ENCODE measurements around the gene FLVCR1. TPM values are rescaled to one million over a fixed set of nuclear protein-coding genes. Genes with fewer than 3 reads are reported as not detected.

Gene FLVCR1
- total RNA-seq, 2 donors from 2014 or later: 9.1 to 11.4 TPM

DNA sequence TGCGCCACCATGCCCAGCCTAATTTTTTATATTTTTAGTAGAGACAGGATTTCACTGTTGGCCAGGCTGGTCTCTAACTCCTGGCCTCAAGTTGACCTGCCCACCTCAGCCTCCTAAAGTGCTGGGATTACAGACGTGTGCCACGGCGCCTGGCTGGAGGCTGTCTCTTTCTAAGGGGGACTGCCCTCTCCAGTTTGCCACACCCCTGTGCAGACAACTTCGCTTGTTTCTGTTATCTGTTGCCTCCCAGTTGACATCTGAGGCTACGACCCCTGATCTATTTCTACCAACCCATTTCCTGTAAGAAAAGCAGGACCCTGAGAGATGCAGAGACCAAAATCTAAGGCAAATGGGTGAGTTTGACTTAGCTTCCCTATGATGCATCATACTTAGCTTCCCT lies 68.3 kb downstream of the FLVCR1 start:
- ATAC-seq (no peak), DNase-seq (ENCODE audit: low spot score in 2 of 2) (no peak)
- no peaks in the 10 kb centered on the region for H3K36me3 Mint-ChIP-seq
- H3K27ac Mint-ChIP-seq: no peak overlapping the region
- H3K9me3 Mint-ChIP-seq: no peaks in the 10 kb centered on the region

DNA sequence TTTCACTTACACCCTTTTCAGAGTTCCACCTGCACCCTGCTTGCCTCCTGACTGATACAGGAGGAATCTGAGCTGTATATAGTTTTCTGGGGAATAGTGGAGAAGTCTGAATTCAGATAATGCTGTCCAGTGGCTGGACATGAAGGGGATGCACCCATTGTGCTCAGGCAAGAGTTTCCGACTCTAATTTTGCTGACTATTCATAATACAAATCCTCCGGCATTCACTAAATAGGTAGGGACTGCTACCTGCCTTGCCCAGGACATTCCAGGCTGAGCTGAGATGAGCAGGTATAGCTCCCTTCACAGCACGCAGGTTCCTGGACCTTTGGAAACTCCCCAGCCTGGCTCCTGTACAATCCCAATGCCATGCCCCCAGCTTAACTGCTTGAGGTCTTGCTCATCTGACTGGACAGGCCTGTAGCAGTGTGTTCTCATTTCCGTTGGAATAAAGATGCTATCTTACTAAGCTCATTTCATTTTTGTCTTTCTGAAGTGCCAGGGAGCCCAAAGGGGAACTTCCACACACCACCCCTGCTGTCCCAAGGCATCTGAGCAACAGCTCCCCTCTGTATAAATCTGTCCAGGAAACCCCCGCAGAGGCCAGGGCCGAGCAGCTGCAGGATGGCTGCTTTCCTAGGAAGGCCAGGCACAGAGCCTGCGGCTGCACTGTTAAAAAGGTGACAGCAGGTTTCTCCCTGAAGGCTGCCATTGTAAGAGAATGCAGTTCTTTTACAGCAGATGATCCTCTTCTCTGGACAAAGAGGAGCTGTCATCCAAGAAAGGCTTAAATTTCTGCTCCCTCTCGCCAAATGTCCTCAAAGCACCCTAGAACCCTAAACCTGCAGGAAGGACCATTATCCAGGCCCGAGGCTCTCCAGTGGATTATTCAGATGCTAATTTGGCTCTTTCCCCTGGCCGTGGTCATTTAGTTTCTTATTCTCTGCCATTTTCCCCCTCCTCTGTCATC lies 70.5 kb downstream of the FLVCR1 start:
- no peaks in the 10 kb centered on the region for H3K9me3 Mint-ChIP-seq
- ATAC-seq (no peak), DNase-seq (ENCODE audit: low spot score in 2 of 2) (no peak)
- no peak overlapping the region for H3K27ac Mint-ChIP-seq
- H3K36me3 Mint-ChIP-seq: no peaks in the 10 kb centered on the region

DNA sequence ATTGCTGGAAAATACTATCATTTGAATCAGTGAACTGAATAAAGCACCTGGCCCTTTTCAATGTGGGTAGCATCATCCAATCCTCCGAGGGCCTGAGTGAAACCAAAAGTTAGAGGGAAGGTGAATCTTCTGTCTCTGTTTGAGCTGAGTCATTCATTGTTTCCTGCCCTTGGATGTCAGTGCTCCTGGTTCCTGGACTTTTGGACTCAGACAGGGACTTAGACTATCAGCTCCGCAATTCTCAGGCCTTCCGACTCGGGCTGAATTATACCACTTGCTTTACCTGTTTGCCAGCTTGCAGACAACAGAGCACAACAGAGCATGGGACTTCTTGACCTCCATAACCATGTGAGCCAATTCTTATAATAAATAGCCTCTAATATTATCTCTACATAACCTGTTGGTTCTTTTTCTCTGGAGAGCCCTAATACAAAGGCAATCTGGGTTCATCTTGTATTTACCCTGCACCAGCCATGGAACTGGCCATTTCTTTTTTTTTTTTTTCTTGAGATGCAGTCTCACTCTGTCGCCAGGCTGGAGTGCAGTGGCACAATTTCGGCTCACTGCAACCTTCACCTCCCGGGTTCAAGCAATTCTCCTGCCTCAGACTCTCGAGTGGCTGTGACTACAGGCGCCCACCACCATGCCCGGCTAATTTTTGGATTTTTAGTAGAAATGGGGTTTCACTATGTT lies 73.1 kb downstream of the FLVCR1 start:
- Mint-ChIP-seq H3K9me3 (no peaks in the 10 kb centered on the region), H3K36me3 (no peaks in the 10 kb centered on the region), H3K27ac (no peak overlapping the region)
- ATAC-seq: no peak
- no peak for DNase-seq (ENCODE audit: low spot score in 2 of 2)

DNA sequence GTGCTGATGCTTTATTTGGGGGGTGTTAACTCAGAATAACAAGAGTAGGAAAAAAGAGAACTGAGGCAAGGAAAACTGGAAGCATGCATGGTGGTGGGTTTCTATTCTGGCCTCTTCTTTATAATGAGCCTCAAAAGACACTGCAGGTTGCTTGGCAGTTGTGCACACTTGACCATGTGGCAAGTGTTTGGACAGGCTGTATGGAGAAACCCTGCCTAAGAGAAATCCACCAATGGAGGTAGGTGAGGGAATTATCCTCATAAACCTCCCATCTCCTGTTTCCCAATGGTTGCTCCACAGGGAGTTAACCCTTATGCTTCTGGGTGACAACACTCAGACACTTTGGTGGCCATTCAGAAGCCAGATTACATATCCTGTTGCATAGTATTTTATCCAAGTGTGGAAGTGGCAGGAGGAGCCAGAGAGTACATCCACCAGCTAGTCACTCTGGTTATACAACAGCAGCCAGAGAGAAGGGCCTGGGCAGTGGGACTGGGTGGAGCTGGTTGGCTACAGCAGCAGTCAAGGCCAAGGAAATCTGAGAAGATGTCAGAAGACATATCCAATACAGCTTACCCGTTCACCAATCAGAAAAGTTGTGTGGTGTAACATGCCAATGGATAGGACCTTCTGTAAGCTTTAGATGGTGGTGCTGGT lies 75.9 kb downstream of the FLVCR1 start:
- no peaks in the 10 kb centered on the region for H3K9me3 Mint-ChIP-seq
- no peaks in the 10 kb centered on the region for H3K36me3 Mint-ChIP-seq
- no peak overlapping the region for H3K27ac Mint-ChIP-seq
- DNase-seq (ENCODE audit: low spot score in 2 of 2) (no peak), ATAC-seq (no peak)

DNA sequence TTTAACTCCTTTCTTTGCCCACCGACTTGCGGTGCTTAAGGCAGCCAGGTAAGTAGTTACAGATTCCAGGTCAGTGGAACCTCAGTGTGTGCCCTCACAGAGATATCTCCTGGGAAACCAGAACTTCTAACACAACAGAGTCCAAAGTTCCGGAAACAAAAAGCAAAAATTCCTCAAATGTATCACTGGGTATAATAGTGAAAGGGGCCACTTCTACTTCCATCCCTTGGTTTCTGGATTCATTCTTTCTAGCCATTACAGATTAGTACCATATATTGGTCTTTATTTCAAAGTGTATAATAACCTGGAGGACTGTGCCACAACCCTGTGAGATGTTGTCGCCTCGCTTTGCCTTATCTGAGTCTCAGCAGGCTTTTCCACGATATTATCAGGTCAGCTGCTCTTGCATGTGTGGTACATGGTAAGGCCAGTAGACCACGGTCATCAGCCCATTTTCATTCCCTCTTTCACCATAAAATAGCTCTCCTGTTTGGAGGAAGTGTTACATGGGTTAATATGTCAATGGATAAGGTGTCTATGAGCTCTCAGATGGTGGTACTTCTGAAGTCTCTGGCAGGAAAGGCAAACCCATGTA lies 77.4 kb downstream of the FLVCR1 start:
- Mint-ChIP-seq H3K9me3 (no peaks in the 10 kb centered on the region), H3K36me3 (no peaks in the 10 kb centered on the region), H3K27ac (no peak overlapping the region)
- ATAC-seq (no peak), DNase-seq (ENCODE audit: low spot score in 2 of 2) (no peak)

DNA sequence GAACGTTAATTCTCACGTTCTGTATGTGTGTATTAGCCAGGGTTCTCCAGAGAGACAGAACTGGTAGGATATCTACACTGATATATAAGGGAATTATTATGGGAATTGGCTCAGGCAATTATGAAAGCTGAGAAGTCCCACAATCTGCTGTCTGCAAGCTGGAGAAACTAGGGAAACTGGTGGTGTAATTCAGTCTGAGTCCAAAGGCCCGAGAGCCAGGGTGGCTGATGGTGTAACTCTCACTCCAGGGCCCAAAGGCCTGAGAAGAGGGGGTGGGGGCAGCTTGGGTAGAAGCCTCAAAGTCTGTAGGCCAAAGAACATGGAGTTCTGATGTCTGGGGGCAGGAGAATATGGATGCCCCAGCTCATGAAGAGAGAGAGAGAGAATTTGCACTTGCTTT lies 79.0 kb downstream of the FLVCR1 start:
- Mint-ChIP-seq H3K36me3 (peaks cover 0 to 7% of the 10 kb centered on the region in 2 donors), H3K9me3 (peaks cover 0 to 6% of the 10 kb centered on the region in 2 donors), H3K27ac (no peak overlapping the region)
- ATAC-seq (no peak), DNase-seq (ENCODE audit: low spot score in 2 of 2) (no peak)

DNA sequence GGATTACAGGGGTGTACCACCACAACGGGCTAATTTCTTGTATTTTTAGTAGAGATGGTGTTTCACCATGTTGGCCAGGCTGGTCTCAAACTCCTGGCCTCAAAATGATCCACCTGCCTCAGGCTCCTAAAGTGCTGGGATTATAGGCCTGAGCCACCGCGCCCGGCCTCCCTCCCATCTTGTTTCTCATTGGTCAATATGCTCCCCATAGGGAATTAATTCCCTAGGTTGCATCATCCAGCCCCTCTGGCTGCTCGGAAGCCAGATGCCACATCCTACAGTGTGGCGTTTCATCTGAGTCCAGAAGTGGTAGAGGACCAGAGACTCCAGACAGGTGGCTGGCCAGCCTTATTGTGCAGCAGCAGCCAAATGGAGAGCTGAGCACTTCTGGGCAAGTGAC lies 80.8 kb downstream of the FLVCR1 start:
- Mint-ChIP-seq H3K27ac (no peak overlapping the region), H3K9me3 (peaks cover 0 to 6% of the 10 kb centered on the region in 2 donors), H3K36me3 (peaks cover 0 to 7% of the 10 kb centered on the region in 2 donors)
- DNase-seq (ENCODE audit: low spot score in 2 of 2): no peak
- ATAC-seq: no peak

DNA sequence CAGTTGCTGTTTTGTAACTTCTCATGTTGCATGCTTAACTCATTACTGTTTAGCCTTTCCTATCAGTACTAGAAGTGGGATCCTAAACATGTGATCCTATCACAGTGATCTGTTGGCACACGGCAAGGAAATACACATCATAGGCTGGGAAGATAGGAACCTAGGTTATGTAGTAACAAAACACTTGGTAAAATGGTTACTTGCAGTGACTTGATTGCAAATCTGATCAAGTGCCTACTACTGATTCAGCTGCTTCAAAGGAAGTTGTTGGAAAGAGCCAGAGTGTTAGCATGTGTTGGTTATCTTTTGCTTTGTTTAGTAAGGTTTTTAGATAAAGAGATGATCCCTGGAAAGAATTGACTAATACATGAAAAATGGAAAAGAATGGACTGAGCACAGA lies 83.4 kb downstream of the FLVCR1 start:
- Mint-ChIP-seq H3K27ac (no peak overlapping the region), H3K36me3 (peaks cover 0 to 7% of the 10 kb centered on the region in 2 donors), H3K9me3 (peaks cover 0 to 6% of the 10 kb centered on the region in 2 donors)
- DNase-seq (ENCODE audit: low spot score in 2 of 2) (no peak), ATAC-seq (no peak)

DNA sequence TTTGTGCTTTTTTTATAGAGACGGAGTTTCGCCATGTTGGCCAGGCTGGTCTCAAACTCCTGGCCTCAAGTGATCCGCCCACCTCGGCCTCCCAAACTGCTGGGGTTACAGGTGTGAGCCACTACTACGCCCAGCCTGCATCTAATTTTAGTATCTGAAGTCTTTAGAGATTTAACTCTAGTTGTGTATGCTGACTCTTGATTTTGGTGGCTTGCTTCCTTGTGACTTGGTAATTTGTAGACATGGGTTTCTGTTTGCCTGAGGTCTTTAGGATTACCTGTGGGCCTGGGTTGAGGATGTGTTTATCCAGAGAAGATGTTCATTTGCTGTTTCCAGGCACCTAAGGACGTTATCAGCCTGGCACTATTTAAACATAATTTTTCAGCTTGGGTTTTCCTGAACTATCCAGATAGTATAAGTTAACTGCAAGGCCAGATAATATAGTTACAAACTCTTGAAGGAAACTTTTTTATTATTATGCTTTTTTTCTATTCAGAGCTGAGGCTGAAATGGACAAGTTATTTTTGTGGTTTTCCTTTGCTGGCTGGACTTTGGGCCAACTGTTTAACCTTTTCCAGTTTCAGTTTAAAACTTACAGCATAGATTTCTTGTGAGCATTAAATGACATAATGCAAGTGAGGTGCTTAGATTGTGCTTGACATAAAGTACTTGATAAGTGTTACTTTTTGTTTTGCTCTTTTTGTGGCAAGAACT lies 84.8 kb downstream of the FLVCR1 start:
- ATAC-seq: no peak
- Mint-ChIP-seq H3K36me3 (peaks cover 0 to 7% of the 10 kb centered on the region in 2 donors), H3K9me3 (peaks cover 0 to 6% of the 10 kb centered on the region in 2 donors), H3K27ac (no peak overlapping the region)
- DNase-seq (ENCODE audit: low spot score in 2 of 2): no peak

DNA sequence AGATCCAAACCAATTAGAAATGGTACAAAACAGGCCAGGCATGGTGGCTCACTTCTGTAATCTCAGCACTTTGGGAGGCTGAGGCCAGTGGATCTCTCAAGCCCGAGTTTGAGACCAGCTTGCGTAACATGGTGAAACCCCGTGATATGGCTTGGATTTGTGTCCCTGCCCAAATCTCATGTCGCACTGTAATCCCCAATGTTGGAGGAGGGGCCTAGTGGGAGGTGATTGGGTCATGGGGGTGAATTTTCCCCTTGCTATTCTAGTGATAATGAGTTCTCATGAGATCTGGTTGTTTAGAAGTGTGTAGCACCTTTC lies 85.3 kb downstream of the FLVCR1 start:
- H3K9me3 Mint-ChIP-seq: peaks cover 0 to 6% of the 10 kb centered on the region in 2 donors
- DNase-seq (ENCODE audit: low spot score in 2 of 2) (no peak), ATAC-seq (no peak)
- H3K36me3 Mint-ChIP-seq: peaks cover 0 to 7% of the 10 kb centered on the region in 2 donors
- H3K27ac Mint-ChIP-seq: no peak overlapping the region

DNA sequence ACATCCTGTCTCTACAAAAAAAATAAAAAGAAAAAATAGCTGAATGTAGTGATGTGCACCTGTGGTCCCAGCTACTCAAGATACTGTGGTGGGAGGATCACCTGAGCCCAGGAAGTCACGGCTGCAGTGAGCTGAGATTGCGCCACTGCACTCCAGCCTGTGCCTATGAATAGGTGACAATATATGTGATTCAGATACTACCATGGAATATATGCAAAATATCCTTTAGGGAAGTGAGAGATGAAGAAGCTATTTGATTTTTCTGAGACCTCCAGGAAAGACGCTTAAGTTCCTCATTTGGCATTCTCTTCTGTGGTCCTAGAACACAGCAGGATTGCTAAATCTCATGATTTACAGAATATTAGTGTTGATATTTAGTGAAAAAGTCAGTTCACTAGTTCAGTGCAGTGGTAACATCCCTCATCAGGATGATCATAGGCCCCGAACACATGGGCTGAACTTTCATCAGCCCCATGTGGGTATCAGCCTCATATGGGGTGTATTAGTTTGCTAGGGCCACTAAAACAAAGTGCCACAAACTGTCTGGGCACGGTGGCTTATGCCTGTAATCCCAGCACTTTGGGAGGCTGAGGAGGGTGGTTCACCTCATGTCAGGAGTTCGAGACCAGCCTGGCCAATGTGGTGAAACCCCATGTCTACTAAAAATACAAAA lies 86.3 kb downstream of the FLVCR1 start:
- no peak for ATAC-seq
- Mint-ChIP-seq H3K36me3 (peaks cover 0 to 17% of the 10 kb centered on the region in 2 donors), H3K9me3 (peaks cover 0 to 6% of the 10 kb centered on the region in 2 donors), H3K27ac (no peak overlapping the region)
- DNase-seq (ENCODE audit: low spot score in 2 of 2): no peak

DNA sequence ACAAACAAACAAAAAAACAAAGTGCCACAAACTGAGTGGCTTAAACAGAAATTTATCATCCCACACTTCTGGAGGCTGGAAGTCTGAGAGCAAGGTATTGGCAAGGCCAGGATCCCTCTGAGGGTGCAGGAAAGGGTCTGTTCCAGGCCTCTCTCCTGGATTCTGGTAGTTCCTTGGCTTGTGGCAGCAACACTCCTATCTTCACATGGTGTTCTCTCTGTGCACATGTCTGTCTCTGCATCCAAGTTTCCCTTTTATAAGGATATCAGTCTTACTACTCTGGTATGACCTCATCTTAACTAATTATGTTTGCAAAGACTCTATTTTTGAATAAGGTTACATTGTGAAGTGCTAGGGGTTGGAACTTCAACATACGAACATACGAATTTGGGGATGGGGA lies 87.0 kb downstream of the FLVCR1 start:
- Mint-ChIP-seq H3K36me3 (peaks cover 0 to 19% of the 10 kb centered on the region in 2 donors), H3K9me3 (peaks cover 0 to 6% of the 10 kb centered on the region in 2 donors), H3K27ac (no peak overlapping the region)
- DNase-seq (ENCODE audit: low spot score in 2 of 2): no peak
- ATAC-seq: no peak

DNA sequence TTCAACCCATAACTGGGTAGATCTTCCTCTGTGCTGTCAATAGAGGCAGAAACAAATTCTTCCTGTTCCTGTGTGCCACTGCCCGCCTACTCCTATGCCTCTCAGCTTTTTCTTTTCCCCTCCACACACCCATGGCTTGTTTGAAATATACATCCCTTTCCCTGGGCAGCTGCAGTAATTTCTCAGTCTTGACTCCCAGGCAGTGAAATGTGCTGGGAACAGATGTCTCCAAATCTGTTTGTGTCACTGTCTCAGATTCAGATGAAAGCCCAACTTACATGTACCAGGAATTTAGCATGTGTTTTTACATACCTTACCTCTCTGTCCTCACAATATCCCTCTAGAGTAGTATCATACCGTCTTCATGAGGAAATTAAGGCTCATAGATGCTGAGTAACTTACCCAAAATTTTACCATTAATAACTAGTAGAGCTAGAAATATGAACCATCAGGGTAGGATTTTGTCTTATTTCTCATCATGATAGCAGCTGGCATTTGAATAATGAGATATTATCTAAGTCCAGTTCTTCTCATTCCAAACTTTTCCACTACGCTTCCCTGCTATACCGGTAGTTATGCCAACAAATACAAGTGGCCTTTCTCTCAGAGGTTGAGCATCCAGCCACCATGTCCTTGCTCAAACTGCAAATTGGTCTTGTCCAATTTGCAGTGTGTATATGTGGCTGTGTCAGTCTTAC lies 87.5 kb downstream of the FLVCR1 start:
- ATAC-seq: no peak
- Mint-ChIP-seq H3K27ac (no peak overlapping the region), H3K36me3 (peaks cover 0 to 23% of the 10 kb centered on the region in 2 donors), H3K9me3 (peaks cover 0 to 6% of the 10 kb centered on the region in 2 donors)
- DNase-seq (ENCODE audit: low spot score in 2 of 2): no peak

DNA sequence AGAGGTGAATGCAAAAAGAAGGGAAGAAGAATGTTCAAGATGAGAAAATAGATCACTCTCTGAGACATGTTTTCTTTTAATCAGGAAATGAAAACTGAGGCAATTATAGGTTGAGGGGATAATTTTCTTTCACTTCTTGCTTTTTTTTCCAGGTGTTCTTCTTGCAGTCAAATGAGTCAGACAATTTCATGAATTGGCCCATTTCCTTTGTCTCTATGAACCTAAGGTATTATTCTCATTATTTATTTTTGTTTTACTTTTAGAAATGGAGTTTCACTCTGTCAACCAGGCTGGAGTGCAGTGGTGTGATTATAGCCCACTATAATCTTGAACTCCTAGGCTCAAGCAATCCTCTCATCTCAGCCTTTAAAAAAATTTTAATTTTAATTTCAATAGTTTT lies 88.8 kb downstream of the FLVCR1 start:
- H3K9me3 Mint-ChIP-seq: no peaks in the 10 kb centered on the region
- no peak overlapping the region for H3K27ac Mint-ChIP-seq
- H3K36me3 Mint-ChIP-seq: peaks cover 0 to 16% of the 10 kb centered on the region in 2 donors
- DNase-seq (ENCODE audit: low spot score in 2 of 2) (no peak), ATAC-seq (no peak)

Measured in activated naive CD4-positive, alpha-beta T cell treated with anti-CD3 and anti-CD28 coated beads, Interleukin-2, amount 50 U/mL, for 72 hours (primary cell).